IPS-15b (cell line): ENCODE measurements around the gene NMRAL1.

Source experiments
- H3K27me3 ChIP-seq: one replicate; pipeline ENCODE4 v1.6.1; 2013; ENCODE audit warnings: low read length; ENCODE audit not compliant: control insufficient read depth, insufficient read depth
- H3K36me3 ChIP-seq: one replicate; pipeline ENCODE4 v1.6.1; 2013; ENCODE audit warnings: low read length; ENCODE audit not compliant: control insufficient read depth, insufficient read depth
- H3K4me1 ChIP-seq: one replicate; pipeline ENCODE4 v1.6.1; 2013; ENCODE audit warnings: mild to moderate bottlenecking, low read length; ENCODE audit not compliant: control insufficient read depth, insufficient read depth
- H3K4me3 ChIP-seq: one replicate; pipeline ENCODE4 v1.5.1; 2013; ENCODE audit warnings: low read depth, low read length
- H3K9ac ChIP-seq: one replicate; pipeline ENCODE4 v1.6.1; 2013; ENCODE audit warnings: low read depth, mild to moderate bottlenecking, low read length
- H3K9me3 ChIP-seq: one replicate; pipeline ENCODE4 v1.6.1; 2013; ENCODE audit warnings: mild to moderate bottlenecking, low read length; ENCODE audit not compliant: control insufficient read depth, insufficient read depth

NMRAL1 gene

GRCh38 chr16:4499196-4499555, 24.8 kb upstream of the NMRAL1 start:
- H3K9ac ChIP-seq: no peak overlapping the region
- H3K27me3 ChIP-seq: no peaks in the 10 kb centered on the region
- peaks cover 5% of the 10 kb centered on the region for H3K4me1 ChIP-seq
- no peaks in the 10 kb centered on the region for H3K9me3 ChIP-seq
- H3K36me3 ChIP-seq: no peaks in the 10 kb centered on the region
- no peak overlapping the region for H3K4me3 ChIP-seq

GRCh38 chr16:4498546-4499195, 24.2 kb upstream of the NMRAL1 start:
- Histone ChIP-seq H3K4me1 (peaks cover 5% of the 10 kb centered on the region), H3K36me3 (no peaks in the 10 kb centered on the region), H3K27me3 (no peaks in the 10 kb centered on the region), H3K9ac (no peak overlapping the region), H3K9me3 (no peaks in the 10 kb centered on the region), H3K4me3 (no peak overlapping the region)

- H3K9ac ChIP-seq: no peak overlapping the region
- H3K4me3 ChIP-seq: no peak overlapping the region
- no peaks in the 10 kb centered on the region for H3K27me3 ChIP-seq
- no peaks in the 10 kb centered on the region for H3K36me3 ChIP-seq
- peaks cover 5% of the 10 kb centered on the region for H3K4me1 ChIP-seq
- H3K9me3 ChIP-seq: no peaks in the 10 kb centered on the region
Measured at GRCh38 chr16:4496305-4496704, 21.9 kb upstream of the NMRAL1 start.

- Histone ChIP-seq H3K36me3 (no peaks in the 10 kb centered on the region), H3K9ac (no peak overlapping the region), H3K4me3 (no peak overlapping the region), H3K4me1 (peaks cover 5% of the 10 kb centered on the region), H3K9me3 (no peaks in the 10 kb centered on the region), H3K27me3 (no peaks in the 10 kb centered on the region)
Measured at GRCh38 chr16:4495766-4496165, 21.3 kb upstream of the NMRAL1 start.

GRCh38 chr16:4494746-4495490, 20.5 kb upstream of the NMRAL1 start:
- no peaks in the 10 kb centered on the region for H3K27me3 ChIP-seq
- H3K9ac ChIP-seq: no peak overlapping the region
- no peak overlapping the region for H3K4me3 ChIP-seq
- no peaks in the 10 kb centered on the region for H3K9me3 ChIP-seq
- H3K4me1 ChIP-seq: peaks cover 5% of the 10 kb centered on the region
- no peaks in the 10 kb centered on the region for H3K36me3 ChIP-seq

GRCh38 chr16:4491898-4492297, 17.5 kb upstream of the NMRAL1 start:
- Histone ChIP-seq H3K36me3 (no peaks in the 10 kb centered on the region), H3K9ac (no peak overlapping the region), H3K4me3 (no peak overlapping the region), H3K27me3 (no peaks in the 10 kb centered on the region), H3K9me3 (no peaks in the 10 kb centered on the region), H3K4me1 (peaks cover 5% of the 10 kb centered on the region)

GRCh38 chr16:4489030-4489429, 14.6 kb upstream of the NMRAL1 start:
- H3K36me3 ChIP-seq: peaks cover 5% of the 10 kb centered on the region
- H3K9ac ChIP-seq: no peak overlapping the region
- no peaks in the 10 kb centered on the region for H3K4me1 ChIP-seq
- H3K4me3 ChIP-seq: no peak overlapping the region
- no peaks in the 10 kb centered on the region for H3K9me3 ChIP-seq
- no peaks in the 10 kb centered on the region for H3K27me3 ChIP-seq

- H3K9me3 ChIP-seq: no peaks in the 10 kb centered on the region
- no peaks in the 10 kb centered on the region for H3K4me1 ChIP-seq
- no peak overlapping the region for H3K9ac ChIP-seq
- peaks cover 5% of the 10 kb centered on the region for H3K36me3 ChIP-seq
- no peak overlapping the region for H3K4me3 ChIP-seq
- no peaks in the 10 kb centered on the region for H3K27me3 ChIP-seq
Measured at GRCh38 chr16:4488499-4488967, 14.1 kb upstream of the NMRAL1 start.

- Histone ChIP-seq H3K4me1 (no peaks in the 10 kb centered on the region), H3K36me3 (peaks cover 5% of the 10 kb centered on the region), H3K9ac (no peak overlapping the region), H3K4me3 (no peak overlapping the region), H3K9me3 (no peaks in the 10 kb centered on the region), H3K27me3 (no peaks in the 10 kb centered on the region)
Measured at GRCh38 chr16:4487955-4488498, 13.6 kb upstream of the NMRAL1 start.

- H3K4me1 ChIP-seq: no peaks in the 10 kb centered on the region
- no peaks in the 10 kb centered on the region for H3K27me3 ChIP-seq
- no peak overlapping the region for H3K9ac ChIP-seq
- H3K36me3 ChIP-seq: peaks cover 5% of the 10 kb centered on the region
- no peak overlapping the region for H3K4me3 ChIP-seq
- no peaks in the 10 kb centered on the region for H3K9me3 ChIP-seq
Measured at GRCh38 chr16:4486126-4486893, 11.9 kb upstream of the NMRAL1 start.

GRCh38 chr16:4481963-4482362, 7.5 kb upstream of the NMRAL1 start:
- H3K4me3 ChIP-seq: no peak overlapping the region
- no peak overlapping the region for H3K9ac ChIP-seq
- H3K4me1 ChIP-seq: no peaks in the 10 kb centered on the region
- H3K27me3 ChIP-seq: no peaks in the 10 kb centered on the region
- H3K36me3 ChIP-seq: peaks cover 5% of the 10 kb centered on the region
- H3K9me3 ChIP-seq: no peaks in the 10 kb centered on the region
